Hematopoietic multipotent progenitor cell treated with erythropoietin and hydrocortisone succinate and interleukin-3 and kit ligand, for 15 days (in vitro differentiated cells): ENCODE data around the gene PDGFA.

ENCODE experiments used
- DNase-seq: peaks from one replicate; pipeline ENCODE4 v3.0.0-alpha.2; 2015; ENCODE audit warnings: low spot score

Gene PDGFA

GRCh38 chr7:460374-461116 is 59.1 kb downstream of the PDGFA start:
- DNase-seq, result no peak

DNA sequence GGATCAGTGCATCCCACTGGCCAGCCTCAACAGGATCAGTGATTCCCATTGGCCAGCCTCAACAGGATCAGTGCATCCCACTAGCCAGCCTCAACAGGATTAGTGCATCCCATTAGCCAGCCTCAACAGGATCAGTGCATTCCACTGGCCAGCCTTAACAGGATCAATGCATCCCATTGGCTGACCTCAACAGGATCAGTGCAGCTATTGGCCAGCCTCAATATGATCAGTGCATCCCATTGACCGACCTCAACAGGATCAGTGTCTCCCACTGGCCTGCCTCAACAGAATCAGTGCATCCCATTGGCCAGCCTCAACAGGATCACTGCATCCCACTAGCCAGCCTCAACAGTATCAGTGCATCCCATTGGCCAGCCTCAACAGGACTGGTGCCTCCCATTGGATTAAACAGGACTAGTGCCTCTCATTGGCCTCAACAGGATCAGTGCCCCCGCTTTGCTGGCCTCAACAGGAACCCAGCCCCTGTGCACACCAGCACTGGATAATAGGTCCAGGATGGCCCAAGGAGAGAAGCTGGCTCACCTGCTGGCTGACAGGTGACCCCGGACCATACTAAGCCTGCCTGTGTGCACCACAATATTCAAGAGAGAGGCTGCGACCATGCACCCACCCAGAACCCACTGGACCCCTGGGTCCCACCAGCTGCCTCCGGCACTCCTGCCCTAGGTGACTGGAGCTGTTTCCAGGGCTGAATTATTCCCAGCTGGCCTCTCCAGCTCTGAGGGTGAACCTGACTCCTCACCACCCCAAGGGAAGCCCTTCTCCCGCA is 59.9 kb downstream of the PDGFA start:
- DNase-seq, result no peak

- no peak for DNase-seq
Measured at GRCh38 chr7:458511-459245, 61.0 kb downstream of the PDGFA start.

- no peak for DNase-seq
Measured at GRCh38 chr7:457814-458510, 61.7 kb downstream of the PDGFA start.

GRCh38 chr7:455110-455928 is 64.3 kb downstream of the PDGFA start:
- no peak for DNase-seq

- no peak for DNase-seq
Measured at GRCh38 chr7:454356-455109, 65.1 kb downstream of the PDGFA start.

- no peak for DNase-seq
Measured at GRCh38 chr7:453597-454306, 65.9 kb downstream of the PDGFA start.

DNA sequence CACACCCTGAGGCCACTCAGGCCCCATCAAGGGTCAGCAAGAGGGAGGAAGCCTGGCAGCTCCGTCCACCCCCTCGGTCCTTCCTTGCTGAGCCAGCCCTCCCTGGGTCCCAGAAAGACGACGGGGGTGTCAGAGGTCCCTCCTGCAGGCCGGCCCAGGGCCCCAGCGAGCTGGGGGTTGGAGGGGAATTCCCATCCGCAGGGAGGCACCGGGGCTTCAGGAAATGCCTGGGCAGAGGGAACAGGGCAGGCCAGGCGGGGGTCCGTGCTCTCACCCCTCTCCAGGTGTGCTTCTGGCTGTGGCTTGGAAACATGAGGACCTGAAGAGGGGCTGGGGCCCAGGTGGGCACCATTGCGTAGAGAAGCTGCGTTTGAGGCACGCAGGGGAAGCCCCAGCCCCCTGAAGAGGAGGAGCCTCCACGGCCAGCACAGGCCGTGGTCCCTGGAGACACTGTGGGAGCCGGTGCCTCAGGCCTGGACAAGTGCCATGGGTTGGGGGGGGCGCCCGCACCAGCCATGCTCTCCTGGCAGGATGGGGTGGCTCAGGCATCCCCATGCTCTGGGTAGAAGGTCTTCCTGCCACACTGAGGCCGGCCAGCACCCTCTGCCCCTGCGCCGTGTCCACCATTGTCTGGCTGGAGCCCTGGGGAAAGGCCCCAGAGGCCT is 66.7 kb downstream of the PDGFA start:
- no peak for DNase-seq

DNA sequence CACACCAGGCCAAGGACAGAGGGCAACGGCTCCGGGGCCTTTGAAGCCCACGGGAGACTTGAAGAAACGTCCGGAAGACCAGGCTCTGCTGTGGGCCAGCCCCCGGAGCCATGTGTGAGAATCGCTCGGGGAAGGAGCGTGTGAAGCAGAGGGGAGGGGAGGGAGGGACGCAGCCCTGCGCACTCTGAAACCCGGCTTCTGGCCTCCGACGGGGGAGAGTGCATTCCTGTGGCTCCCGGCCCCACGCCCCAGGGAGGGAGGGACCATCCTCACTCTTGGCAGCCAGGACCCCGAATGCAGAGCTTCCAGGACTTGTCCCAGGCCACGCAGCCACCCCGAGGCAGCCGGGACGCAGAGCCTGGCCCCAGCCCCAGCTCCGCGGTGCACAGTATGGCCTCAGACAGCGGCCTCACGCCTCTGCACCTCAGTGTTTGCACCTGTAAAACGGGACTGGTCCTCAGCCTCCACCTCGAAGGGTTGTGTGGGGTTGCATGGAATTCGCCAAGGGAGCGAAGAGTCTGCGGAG is 67.4 kb downstream of the PDGFA start:
- DNase-seq, result no peak

- DNase-seq, result no peak
Measured at GRCh38 chr7:451255-452225, 68.1 kb downstream of the PDGFA start.

GRCh38 chr7:450741-451140 is 68.9 kb downstream of the PDGFA start:
- DNase-seq, result no peak

GRCh38 chr7:450036-450435 is 69.6 kb downstream of the PDGFA start:
- no peak for DNase-seq

GRCh38 chr7:449324-450019 is 70.2 kb downstream of the PDGFA start:
- no peak for DNase-seq

DNA sequence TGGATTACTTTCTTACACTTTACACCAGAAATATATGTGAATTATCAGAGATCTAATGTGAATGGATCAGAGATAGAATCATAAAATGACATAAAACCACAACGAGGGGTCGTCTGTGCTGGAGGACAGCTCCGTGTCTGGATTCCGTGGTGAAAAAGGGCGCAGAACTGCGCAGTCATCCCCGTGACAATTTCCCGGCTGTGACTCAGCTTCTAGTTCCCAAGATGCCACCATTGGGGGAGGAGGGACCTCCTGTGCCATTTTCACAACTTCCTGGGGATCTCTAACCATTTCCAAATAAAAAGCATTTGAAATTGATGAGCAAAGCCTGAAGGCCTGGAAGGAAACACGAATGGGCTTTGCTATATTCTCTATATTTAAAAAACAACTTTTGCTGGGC is 72.1 kb downstream of the PDGFA start:
- DNase-seq, result no peak
